Right lobe of liver (tissue), 6 donors: Measurements from ENCODE around the gene MAML3. TPM values are rescaled to one million over a fixed set of nuclear protein-coding genes. Genes with fewer than 3 reads are reported as not detected.
"Not testable (repeated sequence)": the region's sequence is repeated elsewhere in the genome, so short reads cannot be mapped to it uniquely, and the experiment has no call there.

Experiments used
- ATAC-seq, 4 donors: fragments of 200-7000 bp; cut with Tn5 transposase; one replicate each; pipeline ENCODE4 v1.9.1; 2020; ENCODE audit warnings: mild to moderate bottlenecking in 4 of 4, moderate library complexity in 4 of 4
- DNase-seq, 3 donors: peaks; one replicate each; pipeline ENCODE4 v3.0.0-alpha.2; 2020
- H3K27ac ChIP-seq, 3 donors: fragments of 200-600 bp; one replicate each; pipeline ENCODE4 v1.8.0; 2022
- H3K27me3 ChIP-seq, 2 donors: fragments of 200-600 bp; one replicate each; pipeline ENCODE4 v1.8.0; 2022
- H3K36me3 ChIP-seq, 4 donors: fragments of 200-600 bp; sonication (generic) in 1 of 4; one replicate each; pipeline versions ENCODE4 v1.5.1 to v1.8.0; 2017 to 2022; ENCODE audit warnings: control low read depth in 1 of 4
- H3K4me1 ChIP-seq, 4 donors: fragments of 200-600 bp; sonication (generic) in 1 of 4; one replicate each; pipeline versions ENCODE4 v1.5.1 to v1.8.0; 2017 to 2022; ENCODE audit warnings: control low read depth in 1 of 4
- H3K4me3 ChIP-seq, 3 donors: fragments of 200-600 bp; one replicate each; pipeline ENCODE4 v1.8.0; 2022
- H3K9me3 ChIP-seq, 4 donors: fragments of 200-600 bp; sonication (generic) in 1 of 4; one replicate each; pipeline versions ENCODE4 v1.5.1 to v1.8.0; 2017 to 2022; ENCODE audit warnings: control low read depth in 1 of 4
- CTCF ChIP-seq, 4 donors: fragments of 200-600 bp in 3 of 4; fragments of 450-650 bp in 1 of 4; IDR thresholded peaks; one replicate each; pipeline versions ENCODE4 v1.5.1 to v1.8.0; 2016 to 2022; ENCODE audit warnings: antibody characterized with exemption in 4 of 4, mild to moderate bottlenecking in 2 of 4
- POLR2A ChIP-seq: fragments of 450-650 bp; IDR thresholded peaks from one replicate; pipeline ENCODE4 v1.6.1; 2017; ENCODE audit warnings: antibody characterized with exemption, mild to moderate bottlenecking
- WGBS: methylation state at CpG from one replicate; pipeline ENCODE4 v1.1.6; 2018; ENCODE audit warnings: low coverage, low lambda C conversion rate; ENCODE audit not compliant: insufficient coverage; ENCODE audit errors: missing lambda C conversion rate; 5-methylcytosine and 5-hydroxymethylcytosine counted together
- intact Hi-C, 2 donors: fragments of 100-400 bp; cut with DNase I; formaldehyde crosslinking; loops; one replicate each; pipeline versions ENCODE4 v1.11.2 to v1.14.1; 2022
- total RNA-seq, 6 experiments: library from RNA; depleted of rRNA in 2 of 6; stranded (reverse); fragments of >200 nt in 2 of 6; fragmentation: NEBNext Ultra II Directional in 3 of 6; extraction: Animal tissue kit (Norgen Biotek cat#: 25700) in 3 of 6; gene quantifications; one replicate each; pipeline versions ENCODE4 v1.1.0 to v1.2.4, GENCODE V29; 2016 to 2023
- donor health status: DM: no; HTN: yes; CAD: no.
- donor health status: DM: no; HTN: no; CAD: no.
- donor health status: DM: no; HTN: no; CAD: no.
- donor health status: DM: no; HTN: yes; CAD: no.
- donor health status: DM: no; HTN: yes; CAD: no.

The MAML3 gene
- total RNA-seq, 6 experiments from 2014 or later = 2.6 to 7.8 (median 5.0) TPM

- Histone ChIP-seq H3K27me3 (no peaks in the 10 kb centered on the region), H3K36me3 (peaks cover 0 to 28% (median 5%) of the 10 kb centered on the region in 4 donors), H3K4me3 (no peak overlapping the region), H3K4me1 (no peaks in the 10 kb centered on the region), H3K27ac (no peak overlapping the region), H3K9me3 (no peaks in the 10 kb centered on the region)
- ATAC-seq (peak in 3 of 4 donors; percentile 44 to 73 (median 53)), DNase-seq (no peak)
- intact Hi-C loops = no loop called here
- WGBS = 94% methylated on average over 4 of the region's 4 CpGs
- TF ChIP-seq CTCF (IDR thresholded peaks at IDR 0.05) = peak; percentile 28 to 37 (median 32)
- TF ChIP-seq POLR2A = no peak
Observed at GRCh38 chr4:139704915-139705485, 449.0 kb downstream of the MAML3 start.

GRCh38 chr4:139700568-139700967, 453.4 kb downstream of the MAML3 start:
- WGBS = 88% methylated on average over 5 of the region's 5 CpGs
- Histone ChIP-seq H3K4me1 (no peaks in the 10 kb centered on the region), H3K36me3 (peaks cover 0 to 20% (median 9%) of the 10 kb centered on the region in 4 donors), H3K9me3 (no peaks in the 10 kb centered on the region), H3K27me3 (no peaks in the 10 kb centered on the region), H3K4me3 (no peak overlapping the region), H3K27ac (no peak overlapping the region)
- ATAC-seq = no peak
- DNase-seq = no peak
- intact Hi-C loops = no loop called here
- TF ChIP-seq POLR2A (no peak), CTCF (IDR thresholded peaks at IDR 0.05) (no peak)

GRCh38 chr4:139698167-139698925, 455.6 kb downstream of the MAML3 start:
- H3K4me1 ChIP-seq, H3K4me3 ChIP-seq, H3K9me3 ChIP-seq, H3K27me3 ChIP-seq, intact Hi-C loops, DNase-seq, ATAC-seq, H3K27ac ChIP-seq: not testable (repeated sequence)
- TF ChIP-seq CTCF (IDR thresholded peaks at IDR 0.05) = peak in 3 of 4 donors; percentile 5 to 14 (median 9)
- H3K36me3 ChIP-seq = peaks cover 0 to 20% (median 2%) of the 10 kb centered on the region in 4 donors
- 80% methylated on average over 1 of the region's 25 CpGs for WGBS

GRCh38 chr4:139696491-139696890, 457.5 kb downstream of the MAML3 start:
- TF ChIP-seq CTCF (IDR thresholded peaks at IDR 0.05) = no peak
- no peak for TF ChIP-seq POLR2A
- intact Hi-C loops = no loop called here
- Histone ChIP-seq H3K4me1 (peaks cover 0 to 24% (median 8%) of the 10 kb centered on the region in 4 donors), H3K9me3 (no peaks in the 10 kb centered on the region), H3K36me3 (peaks cover 0 to 20% (median 2%) of the 10 kb centered on the region in 4 donors), H3K4me3 (no peak overlapping the region), H3K27me3 (no peaks in the 10 kb centered on the region), H3K27ac (no peak overlapping the region)
- no peak for ATAC-seq
- no peak for DNase-seq
- WGBS = 93% methylated on average over 5 of the region's 5 CpGs
